Stimulated activated memory B cell treated with anti-CD40 and anti-IgM and Interleukin-4, amounts not matched to agents 10 μg/mL and 1 μg/mL and 100 μg/mL, for 72 hours (primary cell): ENCODE measurements around the gene CEP250.

Experiments
- ATAC-seq: fragments of 150-1000 bp; cut with Tn5 transposase; 2 replicates; pipeline ENCODE4 v1.10.0; 2021
- H3K27ac Mint-ChIP-seq: one replicate; pipeline ENCODE4 v1.8.0; 2022; ENCODE audit warnings: mild to moderate bottlenecking, mixed read lengths
- H3K27me3 Mint-ChIP-seq: one replicate; pipeline ENCODE4 v1.8.0; 2022; ENCODE audit warnings: mixed read lengths
- H3K36me3 Mint-ChIP-seq: one replicate; pipeline ENCODE4 v1.8.0; 2022; ENCODE audit warnings: mixed read lengths
- H3K4me1 Mint-ChIP-seq: one replicate; pipeline ENCODE4 v1.8.0; 2022; ENCODE audit warnings: mixed read lengths
- H3K4me3 Mint-ChIP-seq: one replicate; pipeline ENCODE4 v1.8.0; 2022; ENCODE audit warnings: mild to moderate bottlenecking, moderate library complexity, mixed read lengths
- H3K9me3 Mint-ChIP-seq: one replicate; pipeline ENCODE4 v1.8.0; 2022; ENCODE audit warnings: mixed read lengths

Gene CEP250

DNA sequence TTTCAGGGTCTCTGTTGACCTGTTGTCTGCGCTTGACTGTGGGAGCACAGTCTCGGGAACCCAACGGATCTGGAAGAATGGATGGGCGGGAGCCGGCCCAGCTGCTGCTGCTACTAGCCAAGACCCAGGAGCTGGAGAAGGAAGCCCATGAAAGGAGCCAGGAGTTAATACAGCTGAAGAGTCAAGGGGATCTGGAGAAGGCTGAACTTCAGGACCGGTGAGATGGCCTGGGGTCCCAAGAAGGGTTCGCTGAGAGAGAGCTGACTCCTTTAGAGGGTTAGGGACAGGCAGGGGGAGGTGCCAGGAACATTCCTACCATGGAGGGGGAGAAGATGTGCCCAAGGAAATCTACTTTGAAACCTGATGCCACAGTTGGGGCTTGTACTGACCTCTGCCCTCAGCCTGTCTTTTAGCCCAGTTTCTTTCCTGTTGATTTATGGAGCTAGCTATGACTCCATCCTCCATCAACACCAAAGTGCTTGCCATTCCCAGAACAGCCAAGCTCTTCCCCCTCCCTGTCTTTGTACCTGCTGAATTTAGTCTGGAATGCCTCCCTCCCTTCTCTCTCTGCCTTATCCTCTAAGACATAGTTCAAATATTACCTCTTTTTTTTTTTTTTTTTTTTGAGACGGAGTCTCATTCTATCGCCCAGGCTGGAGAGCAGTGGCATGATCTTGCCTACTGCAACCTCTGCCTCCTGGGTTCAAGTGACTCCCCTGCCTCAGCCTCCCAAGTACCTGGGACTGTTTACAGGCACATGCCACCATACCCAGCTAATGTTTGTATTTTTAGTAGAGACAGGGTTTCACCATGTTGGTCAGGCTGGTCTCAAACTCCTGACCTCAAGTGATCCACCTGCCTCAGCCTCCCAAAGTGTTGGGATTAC lies 12.2 kb downstream of the CEP250 start:
- Mint-ChIP-seq H3K27me3 (no peaks in the 10 kb centered on the region), H3K4me1 (peaks cover 17% of the 10 kb centered on the region), H3K9me3 (no peaks in the 10 kb centered on the region), H3K4me3 (no peak overlapping the region), H3K27ac (no peak overlapping the region), H3K36me3 (no peaks in the 10 kb centered on the region)
- ATAC-seq: no peak

DNA sequence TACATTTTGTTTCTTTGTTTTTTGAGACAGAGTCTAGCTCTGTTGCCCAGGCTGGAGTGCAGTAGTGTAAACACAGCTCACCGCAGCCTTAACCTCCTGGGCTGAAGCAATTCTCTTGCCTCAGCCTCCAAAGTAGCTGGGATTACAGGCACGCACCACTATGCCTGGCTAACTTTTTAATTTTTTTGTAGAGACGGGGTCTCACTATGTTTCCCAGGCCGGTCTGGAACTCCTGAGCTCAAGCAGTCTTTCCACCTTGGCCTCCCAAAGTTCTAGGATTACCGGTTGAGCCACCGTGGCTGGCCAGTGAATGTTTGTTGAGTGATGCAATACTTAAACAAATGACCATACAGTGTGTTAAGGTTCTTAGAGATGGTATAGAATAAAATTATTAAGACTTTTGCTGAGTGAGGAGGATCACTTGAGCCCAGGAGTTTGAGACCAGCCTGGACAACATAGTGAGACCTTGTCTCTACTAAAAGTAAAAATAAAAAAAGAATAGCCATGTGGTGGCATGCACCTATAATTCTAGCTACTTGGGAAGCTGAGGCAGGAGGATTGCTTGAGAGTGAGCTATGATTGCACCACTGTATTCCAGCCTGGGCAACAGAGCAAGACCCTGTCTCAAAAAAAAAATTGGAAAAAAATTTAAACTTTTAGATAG lies 13.4 kb downstream of the CEP250 start:
- Mint-ChIP-seq H3K27me3 (no peaks in the 10 kb centered on the region), H3K9me3 (no peaks in the 10 kb centered on the region), H3K27ac (no peak overlapping the region)

GRCh38 chr20:35472209-35472608 lies 16.8 kb downstream of the CEP250 start:
- Mint-ChIP-seq H3K36me3 (no peaks in the 10 kb centered on the region), H3K4me1 (peaks cover 10% of the 10 kb centered on the region), H3K9me3 (no peaks in the 10 kb centered on the region), H3K27ac (no peak overlapping the region), H3K27me3 (no peaks in the 10 kb centered on the region), H3K4me3 (no peak overlapping the region)
- ATAC-seq: peak; percentile 64

More for the DNA sequence above, 13.4 kb downstream of the CEP250 start:
- Mint-ChIP-seq H3K4me3 (no peak overlapping the region), H3K4me1 (peaks cover 11% of the 10 kb centered on the region), H3K36me3 (no peaks in the 10 kb centered on the region)
- no peak for ATAC-seq

GRCh38 chr20:35473684-35474083 lies 18.3 kb downstream of the CEP250 start:
- Mint-ChIP-seq H3K4me3 (no peak overlapping the region), H3K9me3 (no peaks in the 10 kb centered on the region), H3K27ac (no peak overlapping the region), H3K36me3 (peaks cover 9% of the 10 kb centered on the region), H3K4me1 (peaks cover 12% of the 10 kb centered on the region), H3K27me3 (no peaks in the 10 kb centered on the region)
- ATAC-seq: no peak

- Mint-ChIP-seq H3K27ac (no peak overlapping the region), H3K4me3 (no peak overlapping the region), H3K27me3 (no peaks in the 10 kb centered on the region), H3K4me1 (peaks cover 19% of the 10 kb centered on the region), H3K9me3 (no peaks in the 10 kb centered on the region), H3K36me3 (peaks cover 16% of the 10 kb centered on the region)
- ATAC-seq: no peak
Measured at GRCh38 chr20:35474303-35474871, 19.0 kb downstream of the CEP250 start.

DNA sequence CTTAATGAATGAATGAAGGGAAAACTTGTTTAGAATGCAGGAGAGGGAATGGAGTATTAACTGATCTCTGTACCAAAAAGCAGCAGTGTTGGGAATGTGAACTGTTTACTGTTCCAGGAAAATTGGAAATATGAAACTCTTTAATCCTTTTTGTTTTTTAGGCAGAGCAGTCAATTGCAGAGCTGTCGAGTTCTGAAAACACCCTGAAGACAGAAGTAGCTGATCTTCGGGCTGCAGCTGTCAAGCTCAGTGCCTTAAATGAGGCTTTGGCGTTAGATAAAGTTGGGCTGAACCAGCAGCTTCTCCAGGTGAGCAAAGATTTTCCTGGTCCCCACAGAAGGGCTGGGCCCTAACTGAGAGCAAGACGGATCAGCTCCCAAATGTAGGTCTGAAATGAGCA lies 20.9 kb downstream of the CEP250 start:
- peaks cover 27% of the 10 kb centered on the region for H3K36me3 Mint-ChIP-seq
- ATAC-seq: no peak
- no peak overlapping the region for H3K27ac Mint-ChIP-seq
- no peak overlapping the region for H3K4me3 Mint-ChIP-seq
- peaks cover 26% of the 10 kb centered on the region for H3K4me1 Mint-ChIP-seq
- H3K9me3 Mint-ChIP-seq: no peaks in the 10 kb centered on the region
- no peaks in the 10 kb centered on the region for H3K27me3 Mint-ChIP-seq

DNA sequence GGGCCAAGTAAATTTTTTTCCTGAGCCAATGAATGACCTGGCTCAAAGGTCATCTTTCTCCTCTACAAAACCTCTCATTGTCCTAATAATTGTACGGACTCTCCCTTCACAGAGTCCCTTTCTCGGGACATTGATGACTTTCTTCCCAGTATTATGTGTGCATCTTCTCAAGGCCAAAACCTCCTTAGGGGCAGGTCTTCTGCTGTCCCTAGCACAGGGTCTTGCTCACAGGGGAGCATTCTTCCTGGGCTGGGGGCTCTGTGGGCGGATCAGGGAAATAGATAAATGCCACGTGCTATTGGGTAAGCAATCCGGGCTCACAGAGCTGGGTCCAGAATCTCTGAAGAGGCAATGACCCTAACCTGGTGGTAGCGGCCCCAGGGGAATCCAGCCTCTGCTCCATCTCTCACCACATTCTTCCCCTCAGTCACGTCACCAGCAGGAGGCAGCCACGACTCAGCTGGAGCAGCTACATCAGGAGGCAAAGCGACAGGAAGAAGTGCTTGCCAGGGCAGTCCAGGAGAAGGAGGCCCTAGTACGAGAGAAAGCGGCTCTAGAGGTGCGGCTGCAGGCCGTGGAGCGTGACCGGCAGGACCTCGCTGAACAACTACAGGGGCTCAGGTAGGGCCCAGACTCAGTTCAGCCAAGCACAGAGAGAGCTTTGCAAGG lies 23.5 kb downstream of the CEP250 start:
- Mint-ChIP-seq H3K4me1 (peaks cover 16% of the 10 kb centered on the region), H3K4me3 (no peak overlapping the region), H3K27me3 (no peaks in the 10 kb centered on the region), H3K36me3 (peaks cover 34% of the 10 kb centered on the region), H3K27ac (peak overlapping the region; percentile 67), H3K9me3 (no peaks in the 10 kb centered on the region)
- ATAC-seq: peak; percentile 66

- H3K27me3 Mint-ChIP-seq: no peaks in the 10 kb centered on the region
- ATAC-seq: no peak
- H3K4me3 Mint-ChIP-seq: no peak overlapping the region
- no peaks in the 10 kb centered on the region for H3K9me3 Mint-ChIP-seq
- peaks cover 41% of the 10 kb centered on the region for H3K36me3 Mint-ChIP-seq
- H3K27ac Mint-ChIP-seq: peak overlapping the region; percentile 67
- peaks cover 22% of the 10 kb centered on the region for H3K4me1 Mint-ChIP-seq
Measured at GRCh38 chr20:35479798-35480197, 24.4 kb downstream of the CEP250 start.

DNA sequence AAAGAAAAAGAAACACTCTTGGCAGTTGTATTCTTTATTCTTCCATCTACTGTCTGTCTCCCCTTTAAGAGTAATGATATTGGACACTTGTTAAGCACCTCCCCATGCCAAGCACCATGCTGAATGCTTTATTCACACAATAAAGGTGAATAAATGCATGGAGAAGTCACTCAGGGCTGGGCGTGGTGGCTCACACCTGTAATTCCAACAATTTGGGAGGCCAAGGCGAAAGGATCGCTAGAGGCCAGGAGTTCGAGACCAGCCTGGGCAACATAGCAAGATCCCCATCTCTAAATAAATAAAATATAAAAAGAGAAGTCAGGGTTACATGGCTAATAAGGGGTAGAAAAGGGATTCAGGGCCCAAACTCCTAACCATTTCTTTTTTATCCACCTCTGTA lies 32.1 kb downstream of the CEP250 start:
- H3K4me3 Mint-ChIP-seq: no peak overlapping the region
- no peak overlapping the region for H3K27ac Mint-ChIP-seq
- peaks cover 28% of the 10 kb centered on the region for H3K36me3 Mint-ChIP-seq
- H3K9me3 Mint-ChIP-seq: no peaks in the 10 kb centered on the region
- no peak for ATAC-seq
- no peaks in the 10 kb centered on the region for H3K27me3 Mint-ChIP-seq
- peaks cover 38% of the 10 kb centered on the region for H3K4me1 Mint-ChIP-seq

GRCh38 chr20:35489717-35490116 lies 34.3 kb downstream of the CEP250 start:
- ATAC-seq: no peak
- H3K27ac Mint-ChIP-seq: peak overlapping the region; percentile 98

GRCh38 chr20:35490736-35491181 lies 35.4 kb downstream of the CEP250 start:
- peaks cover 46% of the 10 kb centered on the region for H3K4me1 Mint-ChIP-seq
- peak overlapping the region; percentile 98 for H3K27ac Mint-ChIP-seq
- H3K36me3 Mint-ChIP-seq: peaks cover 42% of the 10 kb centered on the region
- ATAC-seq: peak; percentile 100
- H3K9me3 Mint-ChIP-seq: no peaks in the 10 kb centered on the region
- H3K4me3 Mint-ChIP-seq: peak overlapping the region; percentile 100
- no peaks in the 10 kb centered on the region for H3K27me3 Mint-ChIP-seq

More at GRCh38 chr20:35489717-35490116, 34.3 kb downstream of the CEP250 start:
- Mint-ChIP-seq H3K27me3 (no peaks in the 10 kb centered on the region), H3K4me1 (peaks cover 41% of the 10 kb centered on the region), H3K36me3 (peaks cover 32% of the 10 kb centered on the region), H3K9me3 (no peaks in the 10 kb centered on the region), H3K4me3 (peak overlapping the region; percentile 66)

GRCh38 chr20:35491823-35492222 lies 36.4 kb downstream of the CEP250 start:
- H3K9me3 Mint-ChIP-seq: no peaks in the 10 kb centered on the region
- no peak for ATAC-seq

GRCh38 chr20:35492352-35492751 lies 37.0 kb downstream of the CEP250 start:
- Mint-ChIP-seq H3K36me3 (peaks cover 55% of the 10 kb centered on the region), H3K27me3 (no peaks in the 10 kb centered on the region), H3K9me3 (no peaks in the 10 kb centered on the region), H3K27ac (peak overlapping the region; percentile 98), H3K4me3 (no peak overlapping the region), H3K4me1 (peaks cover 46% of the 10 kb centered on the region)
- no peak for ATAC-seq

More at GRCh38 chr20:35491823-35492222, 36.4 kb downstream of the CEP250 start:
- Mint-ChIP-seq H3K4me1 (peaks cover 46% of the 10 kb centered on the region), H3K27me3 (no peaks in the 10 kb centered on the region), H3K36me3 (peaks cover 50% of the 10 kb centered on the region), H3K4me3 (peak overlapping the region; percentile 100), H3K27ac (peak overlapping the region; percentile 98)

- Mint-ChIP-seq H3K27ac (no peak overlapping the region), H3K4me1 (peaks cover 33% of the 10 kb centered on the region), H3K4me3 (no peak overlapping the region), H3K9me3 (no peaks in the 10 kb centered on the region), H3K36me3 (peaks cover 80% of the 10 kb centered on the region), H3K27me3 (no peaks in the 10 kb centered on the region)
- ATAC-seq: no peak
Measured at GRCh38 chr20:35496481-35496880, 41.1 kb downstream of the CEP250 start.

GRCh38 chr20:35497320-35497719 lies 41.9 kb downstream of the CEP250 start:
- peaks cover 87% of the 10 kb centered on the region for H3K36me3 Mint-ChIP-seq
- H3K4me3 Mint-ChIP-seq: no peak overlapping the region
- H3K27me3 Mint-ChIP-seq: no peaks in the 10 kb centered on the region
- peaks cover 34% of the 10 kb centered on the region for H3K4me1 Mint-ChIP-seq
- H3K9me3 Mint-ChIP-seq: no peaks in the 10 kb centered on the region
- ATAC-seq: no peak
- no peak overlapping the region for H3K27ac Mint-ChIP-seq
